HEK293 (cell line): ENCODE results near the gene MYBPC3.

Experiments used
- CTCF ChIP-seq: fragments of 450-650 bp; formaldehyde crosslinking; IDR thresholded peaks from 2 replicates; pipeline ENCODE4 v1.5.1; 2016; ENCODE audit warnings: missing biosample characterization, missing genetic modification characterization
- HOXA7 ChIP-seq: sonication (generic); formaldehyde crosslinking; IDR thresholded peaks from 2 replicates; pipeline ENCODE4 v1.8.1; 2022; ENCODE audit warnings: missing genetic modification reagents, borderline replicate concordance
- RBAK ChIP-seq: fragments of 450-650 bp; formaldehyde crosslinking; IDR thresholded peaks from 2 replicates; pipeline ENCODE4 v1.5.1; 2016; ENCODE audit warnings: missing biosample characterization, missing genetic modification characterization
- REPIN1 ChIP-seq: fragments of 450-650 bp; formaldehyde crosslinking; IDR thresholded peaks from 2 replicates; pipeline ENCODE4 v1.5.1; 2017; ENCODE audit warnings: missing biosample characterization, missing genetic modification characterization, low read depth
- TSHZ1 ChIP-seq: fragments of 450-650 bp; formaldehyde crosslinking; IDR thresholded peaks from 2 replicates; pipeline ENCODE4 v1.5.1; 2016; ENCODE audit warnings: missing biosample characterization, missing genetic modification characterization, borderline replicate concordance
- ZBTB44 ChIP-seq: fragments of 450-650 bp; IDR thresholded peaks from 2 replicates; pipeline ENCODE4 v1.5.1; 2018; ENCODE audit warnings: missing biosample characterization, mild to moderate bottlenecking, missing genetic modification characterization
- ZBTB49 ChIP-seq: fragments of 450-650 bp; formaldehyde crosslinking; IDR thresholded peaks from 2 replicates; pipeline ENCODE4 v1.5.1; 2016; ENCODE audit warnings: missing biosample characterization, missing genetic modification characterization, low read depth
- ZFP69B ChIP-seq: fragments of 450-650 bp; formaldehyde crosslinking; IDR thresholded peaks from 2 replicates; pipeline ENCODE4 v1.5.1; 2016; ENCODE audit warnings: missing biosample characterization, missing genetic modification characterization
- ZNF23 ChIP-seq: fragments of 450-650 bp; formaldehyde crosslinking; IDR thresholded peaks from 2 replicates; pipeline ENCODE4 v1.5.1; 2016; ENCODE audit warnings: missing biosample characterization, missing genetic modification characterization, borderline replicate concordance
- ZNF274 ChIP-seq, 2 experiments: fragments of 200-500 bp in 1 of 2; fragments of 450-650 bp in 1 of 2; sonication (Bioruptor generic) in 1 of 2; formaldehyde crosslinking in 1 of 2; IDR thresholded peaks; 2 replicates each; pipeline versions ENCODE4 v1.5.1 to v1.6.1; 2014 to 2016; ENCODE audit warnings: borderline replicate concordance in 1 of 2, inconsistent platforms in 1 of 2, low read length in 1 of 2, missing biosample characterization in 1 of 2, missing genetic modification characterization in 1 of 2
- ZNF776 ChIP-seq: fragments of 450-650 bp; formaldehyde crosslinking; IDR thresholded peaks from 2 replicates; pipeline ENCODE4 v1.5.0; 2017; ENCODE audit warnings: missing biosample characterization, missing genetic modification characterization, borderline replicate concordance
- ZNF791 ChIP-seq: fragments of 450-650 bp; formaldehyde crosslinking; IDR thresholded peaks from 2 replicates; pipeline ENCODE4 v1.5.1; 2016; ENCODE audit warnings: missing biosample characterization, missing genetic modification characterization
- ZNF843 ChIP-seq: fragments of 450-650 bp; formaldehyde crosslinking; IDR thresholded peaks from 2 replicates; pipeline ENCODE4 v1.5.1; 2016; ENCODE audit warnings: missing biosample characterization, missing genetic modification characterization

GRCh38 chr11:47302853-47303252 lies 49.6 kb downstream of the MYBPC3 start:
- TF ChIP-seq CTCF (tag by site-specific recombination), result no peak
- no peak for TF ChIP-seq ZNF23 (tag by site-specific recombination)
- no peak for TF ChIP-seq ZBTB44 (tag by site-specific recombination)
- TF ChIP-seq TSHZ1 (tag by site-specific recombination), result no peak
- TF ChIP-seq RBAK (tag by site-specific recombination), result no peak
- no peak for TF ChIP-seq ZNF776 (tag by site-specific recombination)
- no peak for TF ChIP-seq ZFP69B (tag by site-specific recombination)
- no peak for TF ChIP-seq HOXA7
- no peak for TF ChIP-seq ZNF274 (IDR thresholded peaks at IDR 0.05; ENCODE audit: low read length)
- TF ChIP-seq ZNF274 (tag by site-specific recombination; IDR thresholded peaks at IDR 0.05; ENCODE audit: borderline replicate concordance), result no peak
- no peak for TF ChIP-seq ZNF843 (tag by site-specific recombination)
- TF ChIP-seq REPIN1 (tag by site-specific recombination), result no peak
- no peak for TF ChIP-seq ZBTB49 (tag by site-specific recombination)
- TF ChIP-seq ZNF791 (tag by site-specific recombination), result no peak
